Stimulated activated CD8-positive, alpha-beta memory T cell treated with anti-CD3 and anti-CD28 coated beads, Interleukin-4, amount 100 ng/mL, for 24 hours (primary cell): ENCODE results near the gene CPLX3.

Experiments
- DNase-seq: peaks from one replicate; pipeline ENCODE4 v3.0.0-alpha.2; 2020; ENCODE audit warnings: low read depth

Gene CPLX3

DNA sequence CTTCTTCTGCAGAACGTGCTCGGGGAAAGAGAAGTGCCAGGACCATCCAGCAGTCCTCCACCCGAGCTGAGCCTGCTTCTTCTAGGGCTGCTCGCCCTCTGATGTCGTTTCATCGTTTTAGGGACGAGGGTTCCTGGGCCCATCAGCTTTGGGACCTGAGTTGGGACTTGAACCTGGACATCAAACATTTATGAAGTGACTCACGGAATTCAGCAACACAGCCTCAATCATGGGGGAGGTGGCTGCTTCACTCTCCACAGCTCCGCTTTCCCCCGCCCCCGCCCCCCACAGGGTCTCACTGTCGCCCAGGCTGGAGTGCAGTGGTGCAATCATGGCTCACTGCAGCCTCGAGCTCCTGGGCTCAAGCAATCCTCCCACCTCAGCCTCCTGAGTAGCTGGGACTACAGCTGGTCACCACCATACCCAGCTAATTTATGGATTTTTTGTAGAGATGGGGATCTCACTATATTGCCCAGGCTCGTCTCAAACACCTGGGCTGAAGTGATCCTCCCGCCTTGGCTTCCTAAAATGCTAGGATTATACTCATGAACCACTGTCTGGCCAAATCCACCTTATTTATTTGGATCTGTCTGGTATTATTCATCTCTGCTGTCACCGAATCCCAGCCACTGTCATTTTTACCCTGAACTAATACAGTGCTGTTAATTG lies 47.5 kb downstream of the CPLX3 start:
- DNase-seq: no peak

DNA sequence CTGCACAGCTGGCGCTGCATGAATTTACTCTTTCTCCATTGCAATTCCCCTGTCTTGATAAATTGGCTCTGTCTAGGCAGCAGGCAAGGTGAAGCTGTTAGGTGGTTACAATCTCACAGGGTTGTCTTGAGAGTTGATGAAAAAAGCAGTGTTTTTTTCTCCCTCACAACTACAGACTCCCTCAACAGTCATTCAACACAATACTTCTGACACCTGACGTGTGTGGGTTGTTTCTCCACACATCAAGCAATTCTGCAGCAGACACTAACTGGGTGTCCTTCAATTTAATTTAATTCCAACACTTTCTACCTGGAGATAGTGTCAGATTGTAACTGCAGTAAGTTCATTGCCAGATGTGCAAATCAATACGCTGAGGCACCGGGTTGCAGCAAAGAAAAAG lies 51.8 kb downstream of the CPLX3 start:
- no peak for DNase-seq
